ENCODE measurements around the gene IQSEC1.
A peak's percentile ranks its signal among the peaks of the same experiment; 100 is the strongest.

Gene IQSEC1

DNA sequence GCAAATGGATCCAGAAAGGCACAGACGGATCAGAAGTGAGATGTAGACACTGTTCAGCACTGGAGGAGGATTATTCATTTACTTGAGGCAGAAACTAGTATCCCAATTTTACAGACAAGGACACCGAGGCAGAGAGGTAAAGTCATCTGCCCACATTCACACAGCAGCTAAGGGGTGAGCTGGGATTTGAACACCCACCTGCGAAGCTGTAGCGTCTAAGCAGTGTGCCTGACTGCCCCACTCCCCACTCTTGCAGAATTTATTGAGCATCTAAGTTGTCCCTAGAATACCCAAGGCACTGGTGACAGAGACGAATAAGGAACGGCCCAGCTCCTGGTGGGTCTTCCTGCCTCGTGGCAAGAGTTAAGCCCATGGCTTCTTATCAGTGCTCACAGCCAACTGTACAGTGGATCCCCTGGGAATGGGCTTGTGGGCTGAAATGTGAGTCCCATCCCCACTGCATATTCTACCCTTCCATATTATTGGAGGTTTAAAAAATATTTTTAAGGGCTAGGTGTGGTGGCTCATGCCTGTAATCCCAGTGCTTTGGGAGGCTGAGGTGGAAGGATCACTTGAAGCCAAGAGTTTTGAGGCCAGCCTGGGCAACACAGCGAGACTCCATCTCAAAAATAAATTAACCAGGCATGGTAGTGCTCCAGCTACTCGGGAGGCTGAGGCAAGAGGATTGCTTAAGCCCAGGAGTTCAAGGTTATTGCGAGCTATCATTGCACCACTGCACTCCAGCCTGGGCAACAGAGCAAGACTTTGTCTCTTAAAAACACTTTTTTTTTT lies 77.6 kb downstream of the IQSEC1 start:
- whole genome bisulfite sequencing: 79% methylated on average over 10 of the region's 10 CpGs
- Histone ChIP-seq H3K9ac (ENCODE audit: low read length) (peak overlapping the region; percentile 91), H3K4ac (ENCODE audit: low read depth in 1 of 2, low read length in 2 of 2) (peak overlapping the region in 1 of 2 experiments; percentile 6), H2BK5ac (ENCODE audit: low read depth, low read length, poor library complexity, severe bottlenecking) (no peak overlapping the region), H4K91ac (ENCODE audit: low read length) (no peak overlapping the region), H3K36me3 (ENCODE audit: control insufficient read depth in 1 of 2, insufficient read depth in 2 of 2, low read depth in 1 of 2, low read length in 2 of 2) (peaks cover 0 to 3% of the 10 kb centered on the region in 2 experiments), H2BK15ac (ENCODE audit: low read depth, poor library complexity, severe bottlenecking) (no peak overlapping the region), H3K27me3 (ENCODE audit: control insufficient read depth in 1 of 2, insufficient read depth in 1 of 2, low read length in 2 of 2) (no peaks in the 10 kb centered on the region), H3K4me1 (ENCODE audit: control insufficient read depth, insufficient read depth, low read depth, low read length) (peaks cover 26% of the 10 kb centered on the region), H2AFZ (ENCODE audit: low read depth, low read length) (peak overlapping the region; percentile 19), H4K8ac (ENCODE audit: low read length) (no peak overlapping the region), H2AK5ac (ENCODE audit: low read length, severe bottlenecking) (no peak overlapping the region), H2BK120ac (ENCODE audit: low read depth, low read length) (no peak overlapping the region), H3K27ac (ENCODE audit: low read length, poor library complexity, severe bottlenecking) (peak overlapping the region; percentile 0), H3K79me1 (replicated peaks; ENCODE audit: low read length, poor library complexity, severe bottlenecking) (peaks cover 2% of the 10 kb centered on the region), H3K9me3 (ENCODE audit: control insufficient read depth, low read length) (no peaks in the 10 kb centered on the region), H3K4me2 (ENCODE audit: low read length, poor library complexity, severe bottlenecking) (no peak overlapping the region), H3K23ac (ENCODE audit: low read length in 2 of 2) (no peak overlapping the region), H3K14ac (ENCODE audit: low read length in 2 of 2) (no peak overlapping the region), H2BK12ac (ENCODE audit: low read length in 2 of 2) (no peak overlapping the region), H3K18ac (ENCODE audit: low read depth in 1 of 2, low read length in 2 of 2) (peak overlapping the region; percentile 35 to 38), H3K4me3 (ENCODE audit: insufficient read depth in 1 of 2, low read depth in 1 of 2, low read length in 2 of 2) (no peak overlapping the region)
- DNase-seq: no peak

DNA sequence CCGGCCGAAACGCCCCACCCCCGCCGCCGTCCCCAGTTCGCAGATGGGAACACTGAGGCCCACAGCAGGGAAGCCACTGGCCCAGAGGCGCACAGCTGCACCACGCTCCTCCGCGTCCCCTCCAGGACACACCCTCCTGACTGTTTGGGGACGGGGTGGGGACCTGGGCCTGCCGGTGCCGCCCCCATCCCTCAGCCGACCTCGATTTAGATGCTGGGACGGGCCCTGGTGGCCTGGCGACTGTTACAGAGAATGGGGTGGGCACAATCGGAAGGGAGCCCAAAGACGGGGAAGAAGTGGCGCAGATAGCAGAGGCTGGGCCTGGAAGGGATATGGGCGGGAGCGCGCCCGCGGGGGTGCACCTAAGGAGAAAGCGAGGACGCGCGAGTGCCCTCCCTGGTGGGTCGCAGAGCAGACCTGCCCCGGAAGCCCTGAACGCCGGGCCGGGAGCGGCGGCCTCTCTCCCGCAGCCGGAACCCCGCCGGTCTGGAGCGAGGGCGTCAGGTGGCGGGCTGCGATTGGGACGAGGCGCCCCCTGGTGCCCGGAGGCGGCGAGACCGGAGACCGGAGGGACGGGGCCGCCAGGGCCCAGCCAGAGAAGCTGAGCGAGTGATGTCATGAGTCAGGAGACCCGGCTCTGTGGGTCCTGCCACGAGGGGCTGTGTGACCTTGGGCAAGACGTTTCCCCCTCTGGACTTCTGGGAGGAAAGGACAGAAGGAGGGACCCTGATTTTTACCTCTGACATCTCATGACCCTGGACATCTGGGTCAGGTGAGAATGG lies 78.4 kb downstream of the IQSEC1 start:
- Histone ChIP-seq H3K27ac (ENCODE audit: low read length, poor library complexity, severe bottlenecking) (peak overlapping the region; percentile 0), H3K18ac (ENCODE audit: low read depth in 1 of 2, low read length in 2 of 2) (peak overlapping the region; percentile 56 to 63), H3K79me1 (replicated peaks; ENCODE audit: low read length, poor library complexity, severe bottlenecking) (peaks cover 2% of the 10 kb centered on the region), H4K8ac (ENCODE audit: low read length) (peak overlapping the region; percentile 74), H3K4me1 (ENCODE audit: control insufficient read depth, insufficient read depth, low read depth, low read length) (peaks cover 30% of the 10 kb centered on the region), H3K27me3 (ENCODE audit: control insufficient read depth in 1 of 2, insufficient read depth in 1 of 2, low read length in 2 of 2) (no peaks in the 10 kb centered on the region), H2BK15ac (ENCODE audit: low read depth, poor library complexity, severe bottlenecking) (no peak overlapping the region), H4K91ac (ENCODE audit: low read length) (peak overlapping the region; percentile 79), H2AK5ac (ENCODE audit: low read length, severe bottlenecking) (no peak overlapping the region), H2BK5ac (ENCODE audit: low read depth, low read length, poor library complexity, severe bottlenecking) (no peak overlapping the region), H3K36me3 (ENCODE audit: control insufficient read depth in 1 of 2, insufficient read depth in 2 of 2, low read depth in 1 of 2, low read length in 2 of 2) (no peaks in the 10 kb centered on the region), H2BK120ac (ENCODE audit: low read depth, low read length) (peak overlapping the region; percentile 65), H2AFZ (ENCODE audit: low read depth, low read length) (peak overlapping the region; percentile 33), H3K4ac (ENCODE audit: low read depth in 1 of 2, low read length in 2 of 2) (peak overlapping the region; percentile 21 to 62), H3K14ac (ENCODE audit: low read length in 2 of 2) (peak overlapping the region in 1 of 2 experiments; percentile 64), H3K4me3 (ENCODE audit: insufficient read depth in 1 of 2, low read depth in 1 of 2, low read length in 2 of 2) (peak overlapping the region; percentile 73 to 94), H3K23ac (ENCODE audit: low read length in 2 of 2) (peak overlapping the region in 1 of 2 experiments; percentile 16), H2BK12ac (ENCODE audit: low read length in 2 of 2) (peak overlapping the region; percentile 8 to 29), H3K9ac (ENCODE audit: low read length) (peak overlapping the region; percentile 91), H3K9me3 (ENCODE audit: control insufficient read depth, low read length) (no peaks in the 10 kb centered on the region), H3K4me2 (ENCODE audit: low read length, poor library complexity, severe bottlenecking) (peak overlapping the region; percentile 93)
- 2% methylated on average over 54 of the region's 58 CpGs for WGBS
- peak; percentile 88 for DNase-seq

DNA sequence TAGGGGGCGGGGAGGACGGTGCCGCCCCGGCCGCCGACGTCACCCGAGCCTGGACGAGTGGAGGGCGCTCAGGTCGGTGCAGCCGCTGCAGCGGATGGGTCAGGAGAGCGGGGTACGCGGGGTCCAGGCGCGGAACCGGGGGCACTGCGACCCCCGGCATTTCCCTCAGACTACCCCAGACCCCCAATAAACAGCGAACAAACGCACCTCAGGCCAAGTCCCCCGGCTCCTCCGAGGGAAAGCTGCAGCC lies 78.9 kb downstream of the IQSEC1 start:
- peak overlapping the region; percentile 8 to 11 for H2BK12ac ChIP-seq (ENCODE audit: low read length in 2 of 2)
- H4K91ac ChIP-seq (ENCODE audit: low read length): peak overlapping the region; percentile 34
- H2AFZ ChIP-seq (ENCODE audit: low read depth, low read length): peak overlapping the region; percentile 33
- peak; percentile 39 for DNase-seq
- peak overlapping the region; percentile 77 for H2BK120ac ChIP-seq (ENCODE audit: low read depth, low read length)
- H2AK5ac ChIP-seq (ENCODE audit: low read length, severe bottlenecking): no peak overlapping the region
- H3K36me3 ChIP-seq (ENCODE audit: control insufficient read depth in 1 of 2, insufficient read depth in 2 of 2, low read depth in 1 of 2, low read length in 2 of 2): no peaks in the 10 kb centered on the region
- peak overlapping the region in 1 of 2 experiments; percentile 74 for H3K14ac ChIP-seq (ENCODE audit: low read length in 2 of 2)
- H4K8ac ChIP-seq (ENCODE audit: low read length): peak overlapping the region; percentile 74
- no peak overlapping the region for H2BK5ac ChIP-seq (ENCODE audit: low read depth, low read length, poor library complexity, severe bottlenecking)
- peak overlapping the region; percentile 93 for H3K4me2 ChIP-seq (ENCODE audit: low read length, poor library complexity, severe bottlenecking)
- no peaks in the 10 kb centered on the region for H3K27me3 ChIP-seq (ENCODE audit: control insufficient read depth in 1 of 2, insufficient read depth in 1 of 2, low read length in 2 of 2)
- no peak overlapping the region for H3K27ac ChIP-seq (ENCODE audit: low read length, poor library complexity, severe bottlenecking)
- peak overlapping the region; percentile 21 to 62 for H3K4ac ChIP-seq (ENCODE audit: low read depth in 1 of 2, low read length in 2 of 2)
- peaks cover 30% of the 10 kb centered on the region for H3K4me1 ChIP-seq (ENCODE audit: control insufficient read depth, insufficient read depth, low read depth, low read length)
- H3K18ac ChIP-seq (ENCODE audit: low read depth in 1 of 2, low read length in 2 of 2): peak overlapping the region; percentile 56 to 63
- H3K23ac ChIP-seq (ENCODE audit: low read length in 2 of 2): peak overlapping the region in 1 of 2 experiments; percentile 16
- peak overlapping the region; percentile 73 to 94 for H3K4me3 ChIP-seq (ENCODE audit: insufficient read depth in 1 of 2, low read depth in 1 of 2, low read length in 2 of 2)
- peaks cover 4% of the 10 kb centered on the region for H3K79me1 ChIP-seq (replicated peaks; ENCODE audit: low read length, poor library complexity, severe bottlenecking)
- H3K9me3 ChIP-seq (ENCODE audit: control insufficient read depth, low read length): no peaks in the 10 kb centered on the region
- 2% methylated on average over 10 of the region's 25 CpGs for WGBS
- peak overlapping the region; percentile 91 for H3K9ac ChIP-seq (ENCODE audit: low read length)
- no peak overlapping the region for H2BK15ac ChIP-seq (ENCODE audit: low read depth, poor library complexity, severe bottlenecking)

Measured in mesenchymal stem cell (in vitro differentiated cells and primary cell).